Measurements from ENCODE around the gene SDC1. TPM values are rescaled to one million over a fixed set of nuclear protein-coding genes. Genes with fewer than 3 reads are reported as not detected.

Gene SDC1
- total and polyA plus RNA-seq, 12 donors, result 3.1 to 74.2 (median 18.0) TPM

DNA sequence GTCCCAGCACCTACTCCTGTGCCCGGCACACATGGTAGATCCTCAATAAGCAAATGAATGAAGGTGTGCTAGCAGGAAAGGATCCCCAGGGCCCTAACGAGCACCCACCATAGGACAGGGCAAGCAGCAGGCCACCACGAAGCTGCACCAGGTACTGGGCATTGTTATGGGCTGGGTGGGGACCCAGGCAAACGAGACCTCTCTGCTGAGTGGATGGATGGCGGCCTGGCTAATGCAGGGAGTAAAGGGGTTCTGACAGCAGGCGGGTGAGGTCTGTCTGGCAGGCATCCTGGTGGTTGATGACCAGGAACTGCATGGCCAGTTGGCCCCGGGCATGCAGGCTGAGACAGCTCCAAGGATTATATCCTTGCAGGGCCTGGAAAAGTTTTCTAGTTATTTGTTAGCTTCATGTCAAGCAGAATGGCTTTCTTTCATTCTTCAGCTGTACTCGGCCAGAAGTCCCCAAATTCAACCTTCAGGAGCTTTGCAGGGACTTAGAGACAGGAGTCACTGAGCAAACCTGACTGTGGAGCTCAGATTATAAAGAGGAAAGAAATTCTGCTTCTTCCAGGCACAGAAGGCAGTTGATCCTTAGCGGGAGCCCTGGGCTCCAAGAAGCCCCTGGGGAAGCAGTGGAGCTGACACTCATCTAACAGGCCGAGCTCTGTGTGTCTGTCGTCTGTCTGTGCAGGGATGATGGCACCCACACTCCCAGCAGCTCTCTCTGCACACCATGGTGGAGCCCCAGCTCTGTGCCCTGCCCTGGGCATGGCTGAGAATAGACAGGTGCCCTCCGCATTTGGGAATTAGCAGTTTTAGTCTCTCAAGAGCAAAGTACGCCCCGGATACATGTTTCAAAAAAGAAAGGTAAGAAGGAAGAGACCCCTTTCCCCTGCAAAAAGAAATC is 51.2 kb downstream of the SDC1 start:
- intact Hi-C loops (cut with DNase I), result no loop called here
- Histone ChIP-seq H3K4me1 (replicated peaks in 1 of 2) (no peaks in the 10 kb centered on the region), H3K4me3 (no peak overlapping the region), H3K27me3 (no peaks in the 10 kb centered on the region), H3K36me3 (replicated peaks in 1 of 2) (no peaks in the 10 kb centered on the region), H3K27ac (no peak overlapping the region), H3K9me3 (replicated peaks in 1 of 3) (no peaks in the 10 kb centered on the region)
- no peak for TF ChIP-seq POLR2A (IDR thresholded peaks at IDR 0.05)
- TF ChIP-seq, protein P1, sequence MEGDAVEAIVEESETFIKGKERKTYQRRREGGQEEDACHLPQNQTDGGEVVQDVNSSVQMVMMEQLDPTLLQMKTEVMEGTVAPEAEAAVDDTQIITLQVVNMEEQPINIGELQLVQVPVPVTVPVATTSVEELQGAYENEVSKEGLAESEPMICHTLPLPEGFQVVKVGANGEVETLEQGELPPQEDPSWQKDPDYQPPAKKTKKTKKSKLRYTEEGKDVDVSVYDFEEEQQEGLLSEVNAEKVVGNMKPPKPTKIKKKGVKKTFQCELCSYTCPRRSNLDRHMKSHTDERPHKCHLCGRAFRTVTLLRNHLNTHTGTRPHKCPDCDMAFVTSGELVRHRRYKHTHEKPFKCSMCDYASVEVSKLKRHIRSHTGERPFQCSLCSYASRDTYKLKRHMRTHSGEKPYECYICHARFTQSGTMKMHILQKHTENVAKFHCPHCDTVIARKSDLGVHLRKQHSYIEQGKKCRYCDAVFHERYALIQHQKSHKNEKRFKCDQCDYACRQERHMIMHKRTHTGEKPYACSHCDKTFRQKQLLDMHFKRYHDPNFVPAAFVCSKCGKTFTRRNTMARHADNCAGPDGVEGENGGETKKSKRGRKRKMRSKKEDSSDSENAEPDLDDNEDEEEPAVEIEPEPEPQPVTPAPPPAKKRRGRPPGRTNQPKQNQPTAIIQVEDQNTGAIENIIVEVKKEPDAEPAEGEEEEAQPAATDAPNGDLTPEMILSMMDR (IDR thresholded peaks at IDR 0.05), result no peak
- WGBS, 4 donors, result 85 to 93% (median 89%) methylated on average over 10 to 14 of the region's 14 CpGs
- DNase-seq, result peak in 3 of 7 donors; percentile 5 to 23 (median 10)

DNA sequence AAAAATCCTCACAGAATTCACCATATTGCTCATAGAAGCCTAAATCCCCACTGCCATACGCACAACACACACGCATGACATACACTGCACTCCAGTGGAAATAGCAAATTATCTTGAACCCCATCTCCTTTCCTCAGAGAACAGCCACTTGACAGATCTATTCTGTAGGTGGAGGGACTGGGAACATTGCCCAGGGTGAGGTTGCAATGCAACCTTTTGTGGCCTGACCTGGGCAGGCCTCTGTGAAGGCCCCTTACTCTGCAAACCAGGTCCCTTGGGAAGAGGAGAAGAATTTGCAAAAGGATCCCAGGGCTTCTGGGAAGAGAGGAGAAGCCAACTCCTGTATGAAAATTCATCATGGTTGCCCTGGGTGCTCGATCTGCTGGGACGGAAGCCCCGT is 51.9 kb downstream of the SDC1 start:
- DNase-seq, result no peak
- Histone ChIP-seq H3K4me1 (replicated peaks in 1 of 2) (no peaks in the 10 kb centered on the region), H3K9me3 (replicated peaks in 1 of 3) (no peaks in the 10 kb centered on the region), H3K4me3 (no peak overlapping the region), H3K27ac (no peak overlapping the region), H3K27me3 (no peaks in the 10 kb centered on the region), H3K36me3 (replicated peaks in 1 of 2) (no peaks in the 10 kb centered on the region)
- intact Hi-C loops (cut with DNase I), result no loop called here
- TF ChIP-seq, protein P1 (IDR thresholded peaks at IDR 0.05), result no peak
- no peak for TF ChIP-seq POLR2A (IDR thresholded peaks at IDR 0.05)
- WGBS, 4 donors, result 91 to 100% (median 93%) methylated on average over 5 of the region's 5 CpGs

DNA sequence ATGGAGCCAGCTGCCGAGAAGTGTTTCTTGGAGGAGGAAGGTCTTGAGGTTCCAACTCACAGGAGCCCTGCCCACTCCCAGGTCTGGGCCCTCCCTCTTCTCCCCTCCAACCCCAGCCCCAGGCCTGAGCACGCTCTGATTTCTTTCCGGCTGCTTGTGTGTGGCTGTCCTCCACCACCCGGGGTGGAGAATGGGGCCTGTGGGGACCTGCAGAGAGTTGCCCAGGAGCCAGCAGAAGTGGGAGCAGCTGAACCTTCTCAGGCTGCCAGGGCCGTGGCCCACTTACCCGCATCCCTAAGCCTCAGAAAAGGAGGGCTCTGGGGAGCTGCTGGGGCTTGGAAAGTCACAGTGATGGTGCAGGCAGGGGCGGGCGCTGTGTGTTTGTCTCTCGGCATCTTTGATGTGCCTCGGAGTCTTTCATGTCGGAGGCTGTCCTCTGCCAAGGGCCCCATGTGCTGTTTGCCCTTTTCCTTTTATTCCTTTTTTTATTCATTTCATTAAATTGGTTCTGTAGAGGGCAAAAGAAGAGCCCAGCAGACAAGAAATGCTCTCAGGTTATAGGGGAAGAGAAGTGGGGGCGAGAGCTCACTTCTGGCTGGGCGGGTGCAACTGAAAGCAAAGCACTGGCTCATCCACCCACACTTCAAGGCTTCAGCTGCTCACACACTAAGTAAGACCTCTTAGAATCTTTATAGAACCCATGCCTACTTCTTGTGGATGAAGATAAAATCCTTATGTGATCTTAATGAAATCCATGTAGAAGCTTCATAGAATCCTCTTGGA is 52.5 kb downstream of the SDC1 start:
- Histone ChIP-seq H3K4me1 (replicated peaks in 1 of 2) (no peaks in the 10 kb centered on the region), H3K27ac (no peak overlapping the region), H3K36me3 (replicated peaks in 1 of 2) (no peaks in the 10 kb centered on the region), H3K4me3 (no peak overlapping the region), H3K27me3 (no peaks in the 10 kb centered on the region), H3K9me3 (replicated peaks in 1 of 3) (no peaks in the 10 kb centered on the region)
- TF ChIP-seq, protein P1 (IDR thresholded peaks at IDR 0.05), result no peak
- TF ChIP-seq POLR2A (IDR thresholded peaks at IDR 0.05), result no peak
- peak in 1 of 7 donors; percentile 5 for DNase-seq
- intact Hi-C loops (cut with DNase I), result no loop called here
- 81 to 88% (median 86%) methylated on average over 13 of the region's 13 CpGs for WGBS, 4 donors

DNA sequence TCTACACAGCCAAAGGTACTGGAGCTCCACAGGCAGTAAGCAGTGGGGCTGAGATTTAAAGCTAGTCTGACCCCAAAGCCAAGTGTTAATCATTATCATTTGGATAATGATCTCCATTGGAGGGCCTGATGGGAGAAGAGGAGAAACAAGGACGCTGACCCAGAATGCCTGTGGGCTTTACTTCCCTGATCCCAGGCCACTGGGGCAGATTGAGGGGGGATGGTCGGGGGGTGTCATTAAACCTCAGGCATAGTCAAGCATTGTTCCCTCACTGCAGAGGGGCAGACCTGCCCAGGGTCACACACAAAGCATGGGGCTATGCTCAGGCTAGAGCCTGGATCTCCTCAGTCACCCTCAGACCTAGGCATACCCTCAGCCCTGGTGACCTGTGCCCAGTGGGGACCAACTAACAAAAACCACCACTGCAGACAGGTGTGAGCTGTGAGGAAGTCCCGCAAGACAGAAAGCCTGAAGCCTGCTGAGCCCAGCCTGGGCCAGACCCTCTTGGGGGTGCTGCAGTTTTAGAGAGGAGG is 53.4 kb downstream of the SDC1 start:
- intact Hi-C loops (cut with DNase I), result no loop called here
- Histone ChIP-seq H3K27ac (no peak overlapping the region), H3K9me3 (replicated peaks in 1 of 3) (no peaks in the 10 kb centered on the region), H3K27me3 (no peaks in the 10 kb centered on the region), H3K36me3 (replicated peaks in 1 of 2) (no peaks in the 10 kb centered on the region), H3K4me1 (replicated peaks in 1 of 2) (no peaks in the 10 kb centered on the region), H3K4me3 (no peak overlapping the region)
- peak in 1 of 7 donors; percentile 5 for DNase-seq
- WGBS, 4 donors, result 80 to 100% (median 85%) methylated on average over 2 to 3 of the region's 3 CpGs
- TF ChIP-seq, protein P1 (IDR thresholded peaks at IDR 0.05), result no peak
- no peak for TF ChIP-seq POLR2A (IDR thresholded peaks at IDR 0.05)
